Measurements from ENCODE around the gene ATP11B.
"Not testable (repeated sequence)": the region's sequence is repeated elsewhere in the genome, so short reads cannot be mapped to it uniquely, and the experiment has no call there.

The ATP11B gene

DNA sequence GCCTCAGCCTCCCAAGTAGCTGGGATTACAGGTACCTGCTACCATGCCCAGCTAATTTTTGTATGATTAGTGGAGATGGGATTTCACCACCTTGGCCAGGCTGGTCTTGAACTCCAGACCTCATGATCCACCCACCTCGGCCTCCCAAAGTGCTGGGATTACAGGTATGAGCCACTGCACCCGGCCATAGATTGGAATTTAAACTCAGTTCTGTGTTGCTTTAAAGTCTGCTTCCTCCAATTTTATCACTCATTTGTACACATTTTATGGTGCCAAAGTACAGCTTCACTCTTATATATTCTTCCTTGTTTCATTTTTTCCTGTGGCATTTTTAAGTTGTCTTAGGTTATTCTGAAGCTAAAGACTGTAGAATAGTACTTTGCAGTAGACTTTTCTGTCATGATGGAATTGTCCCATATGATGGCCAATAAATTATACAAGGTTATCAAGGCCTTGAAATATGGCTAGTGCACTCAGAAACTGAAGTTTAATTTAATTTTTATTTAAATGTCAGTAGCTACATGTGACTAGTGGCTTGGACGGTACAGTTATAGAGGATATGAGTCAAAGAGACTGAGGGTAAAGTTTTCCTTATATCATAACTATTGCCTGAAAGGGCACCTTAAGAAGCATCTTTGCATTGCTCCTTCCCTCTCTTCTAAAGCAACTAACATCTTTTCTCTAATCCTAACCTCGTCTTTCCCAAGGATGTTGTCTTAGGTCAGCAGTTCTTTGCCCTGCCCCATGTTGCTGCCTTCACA is 28.1 kb downstream of the ATP11B start:
- H3K9me3 ChIP-seq (ENCODE audit: severe bottlenecking) = no peaks in the 10 kb centered on the region
- H3K27ac ChIP-seq = no peak overlapping the region
- no peaks in the 10 kb centered on the region for H3K36me3 ChIP-seq
- H3K27me3 ChIP-seq (ENCODE audit: insufficient read depth, low read depth, severe bottlenecking) = no peaks in the 10 kb centered on the region
- no peak for DNase-seq
- H3K4me3 ChIP-seq (ENCODE audit: low read depth, low read length) = no peak overlapping the region
- no peak for TF ChIP-seq CTCF (IDR thresholded peaks at IDR 0.05; ENCODE audit: low read depth, low read length)

DNA sequence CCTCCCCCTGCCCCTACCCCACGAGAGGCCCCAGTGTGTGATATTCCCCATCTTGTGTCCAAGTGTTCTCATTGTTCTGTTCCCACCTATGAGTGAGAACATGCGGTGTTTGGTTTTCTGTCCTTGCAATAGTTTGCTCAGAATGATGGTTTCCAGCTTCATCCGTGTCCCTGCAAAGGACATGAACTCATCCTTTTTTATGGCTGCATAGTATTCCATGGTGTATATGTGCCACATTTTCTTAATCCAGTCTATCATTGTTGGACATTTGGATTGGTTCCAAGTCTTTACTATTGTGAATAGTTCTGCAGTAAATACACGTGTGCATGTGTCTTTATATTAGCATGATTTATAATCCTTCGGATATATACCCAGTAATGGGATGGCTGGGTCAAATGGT is 29.0 kb downstream of the ATP11B start:
- H3K27me3 ChIP-seq (ENCODE audit: insufficient read depth, low read depth, severe bottlenecking); H3K36me3 ChIP-seq; H3K4me3 ChIP-seq (ENCODE audit: low read depth, low read length); DNase-seq; H3K27ac ChIP-seq; H3K9me3 ChIP-seq (ENCODE audit: severe bottlenecking): not testable (repeated sequence)

- H3K4me3 ChIP-seq (ENCODE audit: low read depth, low read length) = no peak overlapping the region
- H3K27me3 ChIP-seq (ENCODE audit: insufficient read depth, low read depth, severe bottlenecking) = no peaks in the 10 kb centered on the region
- no peak for DNase-seq
- no peaks in the 10 kb centered on the region for H3K9me3 ChIP-seq (ENCODE audit: severe bottlenecking)
- TF ChIP-seq CTCF (IDR thresholded peaks at IDR 0.05; ENCODE audit: low read depth, low read length) = no peak
- no peak overlapping the region for H3K27ac ChIP-seq
- no peaks in the 10 kb centered on the region for H3K36me3 ChIP-seq
Observed at GRCh38 chr3:182824957-182825356, 31.7 kb downstream of the ATP11B start.

- DNase-seq = no peak
- Histone ChIP-seq H3K9me3 (ENCODE audit: severe bottlenecking) (no peaks in the 10 kb centered on the region), H3K27ac (no peak overlapping the region), H3K4me3 (ENCODE audit: low read depth, low read length) (no peak overlapping the region), H3K36me3 (peaks cover 5% of the 10 kb centered on the region; the same call in 1 of the 2 replicates), H3K27me3 (ENCODE audit: insufficient read depth, low read depth, severe bottlenecking) (no peaks in the 10 kb centered on the region)
- no peak for TF ChIP-seq CTCF (IDR thresholded peaks at IDR 0.05; ENCODE audit: low read depth, low read length)
Observed at GRCh38 chr3:182829761-182830405, 36.6 kb downstream of the ATP11B start.

DNA sequence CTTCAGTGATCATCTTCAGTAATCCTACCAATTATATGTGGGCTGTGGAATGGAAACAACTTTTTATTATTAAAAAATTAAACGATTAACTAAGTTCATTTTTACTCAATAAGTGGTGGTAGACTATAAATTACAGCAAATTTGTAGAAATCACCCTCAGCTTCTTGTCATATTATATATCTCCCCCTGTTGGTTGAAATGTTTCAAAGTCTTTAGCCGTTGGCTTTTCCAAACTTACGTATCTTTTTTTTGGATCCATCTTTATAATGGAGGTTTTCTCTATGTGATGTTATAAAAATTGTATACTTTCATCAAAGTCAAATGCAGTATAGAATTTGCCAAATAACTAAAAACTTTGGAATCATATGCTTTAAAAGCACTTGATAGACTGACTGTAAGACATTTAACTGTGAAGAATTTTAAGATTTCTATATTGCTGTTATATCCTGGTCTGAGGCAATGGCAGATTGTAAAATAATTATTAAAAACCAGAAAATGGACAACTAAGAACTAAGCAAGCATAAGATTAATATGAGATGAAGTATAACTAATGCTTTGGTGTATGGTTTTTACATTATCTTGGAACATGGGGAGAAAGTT is 44.7 kb downstream of the ATP11B start:
- Histone ChIP-seq H3K9me3 (ENCODE audit: severe bottlenecking) (no peaks in the 10 kb centered on the region), H3K27me3 (ENCODE audit: insufficient read depth, low read depth, severe bottlenecking) (no peaks in the 10 kb centered on the region), H3K36me3 (peaks cover 12% of the 10 kb centered on the region), H3K4me3 (ENCODE audit: low read depth, low read length) (no peak overlapping the region), H3K27ac (no peak overlapping the region)
- no peak for TF ChIP-seq CTCF (IDR thresholded peaks at IDR 0.05; ENCODE audit: low read depth, low read length)
- no peak for DNase-seq

DNA sequence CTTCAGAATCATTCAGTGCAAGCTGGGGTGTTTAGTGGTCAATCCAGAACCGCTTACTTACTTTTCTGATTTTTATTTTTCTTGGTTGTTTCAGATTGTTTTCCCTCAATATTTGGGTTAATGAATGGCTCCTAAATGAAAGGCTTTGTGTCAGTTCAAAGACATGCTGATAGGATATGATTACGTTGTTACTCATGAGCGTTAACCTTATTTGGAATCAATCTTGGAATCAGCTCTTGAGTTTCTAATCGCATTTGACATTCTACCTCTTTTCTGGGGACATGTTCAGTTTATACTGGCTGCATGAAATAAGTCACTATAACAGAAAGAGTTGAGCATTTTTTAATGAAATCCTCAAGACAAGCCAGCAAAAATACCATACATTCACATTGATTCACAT is 50.2 kb downstream of the ATP11B start:
- Histone ChIP-seq H3K4me3 (ENCODE audit: low read depth, low read length) (no peak overlapping the region), H3K27ac (no peak overlapping the region; the same call in 1 of the 2 replicates), H3K36me3 (peaks cover 4% of the 10 kb centered on the region), H3K27me3 (ENCODE audit: insufficient read depth, low read depth, severe bottlenecking) (no peaks in the 10 kb centered on the region), H3K9me3 (ENCODE audit: severe bottlenecking) (no peaks in the 10 kb centered on the region)
- no peak for DNase-seq
- no peak for TF ChIP-seq CTCF (IDR thresholded peaks at IDR 0.05; ENCODE audit: low read depth, low read length)

Data from WERI-Rb-1 (cell line).